HUES48 (cell line): ENCODE results near the gene ELP5.

Source experiments
- H3K27ac ChIP-seq: one replicate; pipeline ENCODE4 v1.7.0; 2013; ENCODE audit warnings: low read depth, low read length, inconsistent platforms
- H3K27me3 ChIP-seq: 2 replicates; pipeline ENCODE4 v1.6.1; 2013; ENCODE audit warnings: mild to moderate bottlenecking, low read length; ENCODE audit not compliant: control insufficient read depth, insufficient read depth
- H3K36me3 ChIP-seq: 2 replicates; pipeline ENCODE4 v1.6.1; 2013; ENCODE audit warnings: low read length; ENCODE audit not compliant: control insufficient read depth, insufficient read depth
- H3K4me1 ChIP-seq: 2 replicates; pipeline ENCODE4 v1.6.1; 2013; ENCODE audit warnings: mild to moderate bottlenecking, low read length; ENCODE audit not compliant: control insufficient read depth, insufficient read depth
- H3K4me3 ChIP-seq: 2 replicates; pipeline ENCODE4 v1.5.1; 2013; ENCODE audit warnings: mild to moderate bottlenecking, low read depth, low read length
- H3K9ac ChIP-seq: 2 replicates; pipeline ENCODE4 v1.6.1; 2013; ENCODE audit warnings: mild to moderate bottlenecking, low read depth, low read length, moderate library complexity
- H3K9me3 ChIP-seq: 2 replicates; pipeline ENCODE4 v1.6.1; 2013; ENCODE audit warnings: low read length; ENCODE audit not compliant: control insufficient read depth, insufficient read depth

The ELP5 gene

GRCh38 chr17:7252176-7253043, at the start of gene ELP5:
ELP5 (plus strand) TSS chr17:7252215; CDS start chr17:7252551, 336 bp downstream.
- H3K9ac ChIP-seq: peak within 1 kb of the TSS; percentile 89
- no peaks in the 10 kb centered on the region for H3K9me3 ChIP-seq
- peak within 1 kb of the TSS; percentile 83 for H3K4me3 ChIP-seq
- no peaks in the 10 kb centered on the region for H3K27me3 ChIP-seq
- peaks cover 15% of the 10 kb centered on the region for H3K4me1 ChIP-seq
- peaks cover 37% of the 10 kb centered on the region for H3K36me3 ChIP-seq
- H3K27ac ChIP-seq: peak within 1 kb of the TSS; percentile 99

- Histone ChIP-seq H3K9ac (no peak overlapping the region), H3K9me3 (no peaks in the 10 kb centered on the region), H3K36me3 (peaks cover 37% of the 10 kb centered on the region), H3K27ac (no peak overlapping the region), H3K4me1 (peaks cover 5% of the 10 kb centered on the region; the same call in 1 of the 2 replicates), H3K4me3 (no peak overlapping the region), H3K27me3 (no peaks in the 10 kb centered on the region)
Observed at GRCh38 chr17:7203391-7203790, 48.6 kb upstream of the ELP5 start.

GRCh38 chr17:7204336-7204735, 47.7 kb upstream of the ELP5 start:
- H3K9ac ChIP-seq: no peak overlapping the region
- no peaks in the 10 kb centered on the region for H3K27me3 ChIP-seq
- H3K9me3 ChIP-seq: no peaks in the 10 kb centered on the region
- H3K27ac ChIP-seq: peak overlapping the region; percentile 86
- peaks cover 37% of the 10 kb centered on the region for H3K36me3 ChIP-seq
- H3K4me3 ChIP-seq: peak overlapping the region; percentile 66
- H3K4me1 ChIP-seq: peaks cover 14% of the 10 kb centered on the region; the same call in 1 of the 2 replicates

- Histone ChIP-seq H3K27ac (peak overlapping the region; percentile 86), H3K27me3 (no peaks in the 10 kb centered on the region), H3K4me1 (peaks cover 14% of the 10 kb centered on the region), H3K36me3 (peaks cover 36% of the 10 kb centered on the region), H3K9me3 (no peaks in the 10 kb centered on the region), H3K4me3 (peak overlapping the region; percentile 66), H3K9ac (no peak overlapping the region)
Observed at GRCh38 chr17:7204828-7205461, 47.1 kb upstream of the ELP5 start.

- Histone ChIP-seq H3K9me3 (no peaks in the 10 kb centered on the region), H3K4me3 (peak overlapping the region; percentile 66), H3K4me1 (peaks cover 21% of the 10 kb centered on the region), H3K36me3 (peaks cover 30% of the 10 kb centered on the region), H3K9ac (no peak overlapping the region), H3K27me3 (no peaks in the 10 kb centered on the region), H3K27ac (peak overlapping the region; percentile 86)
Observed at GRCh38 chr17:7205561-7205960, 46.5 kb upstream of the ELP5 start.

GRCh38 chr17:7207120-7208001, 44.7 kb upstream of the ELP5 start:
- H3K4me3 ChIP-seq: peak overlapping the region; percentile 51; the same call in 1 of the 2 replicates
- no peaks in the 10 kb centered on the region for H3K27me3 ChIP-seq
- H3K9ac ChIP-seq: no peak overlapping the region
- no peaks in the 10 kb centered on the region for H3K9me3 ChIP-seq
- H3K27ac ChIP-seq: no peak overlapping the region
- peaks cover 17% of the 10 kb centered on the region for H3K36me3 ChIP-seq
- H3K4me1 ChIP-seq: peaks cover 33% of the 10 kb centered on the region

- H3K9me3 ChIP-seq: no peaks in the 10 kb centered on the region
- H3K4me3 ChIP-seq: peak overlapping the region; percentile 51
- H3K27me3 ChIP-seq: no peaks in the 10 kb centered on the region
- no peak overlapping the region for H3K9ac ChIP-seq
- H3K4me1 ChIP-seq: peaks cover 33% of the 10 kb centered on the region
- H3K27ac ChIP-seq: peak overlapping the region; percentile 6
- peaks cover 10% of the 10 kb centered on the region for H3K36me3 ChIP-seq
Observed at GRCh38 chr17:7208027-7208571, 43.9 kb upstream of the ELP5 start.

GRCh38 chr17:7208754-7209460, 43.1 kb upstream of the ELP5 start:
- Histone ChIP-seq H3K36me3 (peaks cover 2% of the 10 kb centered on the region; the same call in 1 of the 2 replicates), H3K4me1 (peaks cover 38% of the 10 kb centered on the region), H3K4me3 (peak overlapping the region; percentile 51; the same call in 1 of the 2 replicates), H3K27ac (peak overlapping the region; percentile 6), H3K9ac (no peak overlapping the region), H3K9me3 (no peaks in the 10 kb centered on the region), H3K27me3 (no peaks in the 10 kb centered on the region)

- no peaks in the 10 kb centered on the region for H3K9me3 ChIP-seq
- no peak overlapping the region for H3K27ac ChIP-seq
- no peak overlapping the region; the same call in 1 of the 2 replicates for H3K9ac ChIP-seq
- no peaks in the 10 kb centered on the region for H3K27me3 ChIP-seq
- H3K4me1 ChIP-seq: peaks cover 51% of the 10 kb centered on the region
- H3K36me3 ChIP-seq: no peaks in the 10 kb centered on the region
- H3K4me3 ChIP-seq: peak overlapping the region; percentile 68
Observed at GRCh38 chr17:7211491-7212273, 40.3 kb upstream of the ELP5 start.
